ENCODE results near the gene HEMK1. TPM values are rescaled to one million over a fixed set of nuclear protein-coding genes. Genes with fewer than 3 reads are reported as not detected.

HEMK1 gene
- total and polyA plus RNA-seq, 2 donors (not counting 1 experiment from before 2014, with no cell fraction given), result 34.2 to 43.0 TPM

DNA sequence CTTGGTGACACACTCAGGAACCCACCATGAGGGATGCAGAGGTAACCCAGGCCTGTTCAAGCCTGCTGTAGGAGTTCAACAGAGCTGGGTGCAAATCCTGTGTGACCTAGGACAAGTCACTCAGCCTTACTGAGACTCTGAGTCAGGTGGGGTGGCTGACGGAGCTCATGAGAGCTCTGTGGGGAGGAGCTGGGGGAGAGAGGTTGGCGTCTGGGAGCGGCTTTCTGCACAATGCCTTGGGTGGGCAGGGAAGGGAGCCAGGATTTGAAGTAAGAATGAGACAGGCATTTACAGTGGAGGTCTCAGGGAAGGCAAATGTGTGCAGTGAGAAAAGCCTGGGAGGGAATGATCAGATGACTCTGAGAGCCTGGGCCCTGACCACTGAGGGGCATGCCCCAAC lies 20.1 kb upstream of the HEMK1 start:
- H2AFZ ChIP-seq (ENCODE audit: insufficient read depth, low read depth, low read length, poor library complexity, severe bottlenecking), result no peak overlapping the region
- Mint-ChIP-seq H3K9me3 (ENCODE audit: insufficient read depth) (no peaks in the 10 kb centered on the region), H3K4me3 (no peak overlapping the region), H3K27me3 (no peaks in the 10 kb centered on the region), H3K27ac (no peak overlapping the region), H3K4me1 (no peaks in the 10 kb centered on the region)
- no peak overlapping the region for H3K9ac ChIP-seq (ENCODE audit: low read length)
- POLR2A ChIA-PET, result no interaction called here
- 97% methylated on average over 3 of the region's 3 CpGs for WGBS (ENCODE audit: insufficient coverage)
- CTCF ChIA-PET, result interaction anchor here (0.9 to 2.7 kb wide), 7 partner anchors 9 to 200 kb away, joined by 3 to 12 read pairs (median 3); partner anchors contain the start of genes CYB561D2 and NPRL2
- H4K20me1 ChIP-seq (ENCODE audit: control insufficient read depth, insufficient read depth, low read length, poor library complexity, severe bottlenecking), result no peaks in the 10 kb centered on the region
- no peak overlapping the region for H3K4me2 ChIP-seq (replicated peaks; ENCODE audit: low read depth, low read length, poor library complexity, severe bottlenecking)
- H3K36me3 ChIP-seq (replicated peaks in 1 of 2; ENCODE audit: control extremely low read depth in 1 of 2, control insufficient read depth in 1 of 2, extremely low read depth in 1 of 2, insufficient read depth in 2 of 2, low read length in 1 of 2), result no peaks in the 10 kb centered on the region
- DNase-seq (no peak), ATAC-seq (ENCODE audit: low read depth) (no peak)
- no peaks in the 10 kb centered on the region for H3K4me1 ChIP-seq (ENCODE audit: control insufficient read depth in 2 of 2, insufficient read depth in 2 of 2, low read length in 2 of 2)
- no peaks in the 10 kb centered on the region for H3K79me2 ChIP-seq (ENCODE audit: control insufficient read depth, insufficient read depth, low read length)
- intact Hi-C loops (cut with micrococcal nuclease), result no loop called here
- TF ChIP-seq CTCF (IDR thresholded peaks at IDR 0.05), result no peak
- TF ChIP-seq EZH2 (IDR thresholded peaks at IDR 0.05; ENCODE audit: borderline replicate concordance, insufficient read depth, low read depth, low read length, poor library complexity, severe bottlenecking), result no peak
- H3K9me3 ChIP-seq (ENCODE audit: control extremely low read depth in 1 of 3, control insufficient read depth in 2 of 3, insufficient read depth in 1 of 3, low read length in 2 of 3), result no peaks in the 10 kb centered on the region
- H3K27ac ChIP-seq (ENCODE audit: low read length in 2 of 2), result no peak overlapping the region
- no peak overlapping the region for H3K4me3 ChIP-seq (ENCODE audit: control extremely low read depth in 1 of 5, extremely low read depth in 1 of 5, insufficient read depth in 1 of 5, low read depth in 2 of 5, low read length in 4 of 5)
- H3K27me3 ChIP-seq (replicated peaks in 1 of 4; ENCODE audit: control extremely low read depth in 1 of 4, control insufficient read depth in 3 of 4, insufficient read depth in 4 of 4, low read length in 3 of 4), result peaks cover 0 to 3% (median 0%) of the 10 kb centered on the region in 4 experiments

GRCh38 chr3:50550079-50550736 lies 19.1 kb upstream of the HEMK1 start:
- TF ChIP-seq EZH2 (IDR thresholded peaks at IDR 0.05; ENCODE audit: borderline replicate concordance, insufficient read depth, low read depth, low read length, poor library complexity, severe bottlenecking), result no peak
- peak; percentile 84 for TF ChIP-seq CTCF (IDR thresholded peaks at IDR 0.05)
- ChIA-PET POLR2A (no interaction called here), CTCF (interaction anchor here (0.7 to 2.7 kb wide), 13 partner anchors 10 to 203 kb away, joined by 3 to 14 read pairs (median 4); partner anchors contain the start of genes C3orf18, CISH and HEMK1)
- H3K36me3 ChIP-seq (replicated peaks in 1 of 2; ENCODE audit: control extremely low read depth in 1 of 2, control insufficient read depth in 1 of 2, extremely low read depth in 1 of 2, insufficient read depth in 2 of 2, low read length in 1 of 2), result no peaks in the 10 kb centered on the region
- no peak overlapping the region for H3K4me2 ChIP-seq (replicated peaks; ENCODE audit: low read depth, low read length, poor library complexity, severe bottlenecking)
- H4K20me1 ChIP-seq (ENCODE audit: control insufficient read depth, insufficient read depth, low read length, poor library complexity, severe bottlenecking), result no peaks in the 10 kb centered on the region
- no peaks in the 10 kb centered on the region for H3K4me1 Mint-ChIP-seq
- ATAC-seq (ENCODE audit: low read depth) (peak; percentile 68), DNase-seq (peak; percentile 70)
- 75% methylated on average over 8 of the region's 13 CpGs for WGBS (ENCODE audit: insufficient coverage)
- no peak overlapping the region for H3K27ac Mint-ChIP-seq
- peaks cover 0 to 3% (median 0%) of the 10 kb centered on the region in 4 experiments for H3K27me3 ChIP-seq (replicated peaks in 1 of 4; ENCODE audit: control extremely low read depth in 1 of 4, control insufficient read depth in 3 of 4, insufficient read depth in 4 of 4, low read length in 3 of 4)
- H2AFZ ChIP-seq (ENCODE audit: insufficient read depth, low read depth, low read length, poor library complexity, severe bottlenecking), result no peak overlapping the region
- H3K27me3 Mint-ChIP-seq, result no peaks in the 10 kb centered on the region
- H3K27ac ChIP-seq (ENCODE audit: low read length in 2 of 2), result no peak overlapping the region
- H3K9me3 ChIP-seq (ENCODE audit: control extremely low read depth in 1 of 3, control insufficient read depth in 2 of 3, insufficient read depth in 1 of 3, low read length in 2 of 3), result no peaks in the 10 kb centered on the region
- no peaks in the 10 kb centered on the region for H3K79me2 ChIP-seq (ENCODE audit: control insufficient read depth, insufficient read depth, low read length)
- no peak overlapping the region for H3K9ac ChIP-seq (ENCODE audit: low read length)
- no peak overlapping the region for H3K4me3 ChIP-seq (ENCODE audit: control extremely low read depth in 1 of 5, extremely low read depth in 1 of 5, insufficient read depth in 1 of 5, low read depth in 2 of 5, low read length in 4 of 5)
- H3K4me1 ChIP-seq (ENCODE audit: control insufficient read depth in 2 of 2, insufficient read depth in 2 of 2, low read length in 2 of 2), result no peaks in the 10 kb centered on the region
- H3K9me3 Mint-ChIP-seq (ENCODE audit: insufficient read depth), result no peaks in the 10 kb centered on the region
- intact Hi-C loops (cut with micrococcal nuclease), result loop anchor here (1.0 kb wide), 3 partner anchors 64 to 203 kb away; no protein-coding TSS in a partner anchor
- no peak overlapping the region for H3K4me3 Mint-ChIP-seq

All from B cell (primary cell).